ENCODE measurements around the gene IL27RA. TPM values are rescaled to one million over a fixed set of nuclear protein-coding genes. Genes with fewer than 3 reads are reported as not detected.

IL27RA gene
- total RNA-seq, 1 donor from 2014 or later: 4.0 TPM

DNA sequence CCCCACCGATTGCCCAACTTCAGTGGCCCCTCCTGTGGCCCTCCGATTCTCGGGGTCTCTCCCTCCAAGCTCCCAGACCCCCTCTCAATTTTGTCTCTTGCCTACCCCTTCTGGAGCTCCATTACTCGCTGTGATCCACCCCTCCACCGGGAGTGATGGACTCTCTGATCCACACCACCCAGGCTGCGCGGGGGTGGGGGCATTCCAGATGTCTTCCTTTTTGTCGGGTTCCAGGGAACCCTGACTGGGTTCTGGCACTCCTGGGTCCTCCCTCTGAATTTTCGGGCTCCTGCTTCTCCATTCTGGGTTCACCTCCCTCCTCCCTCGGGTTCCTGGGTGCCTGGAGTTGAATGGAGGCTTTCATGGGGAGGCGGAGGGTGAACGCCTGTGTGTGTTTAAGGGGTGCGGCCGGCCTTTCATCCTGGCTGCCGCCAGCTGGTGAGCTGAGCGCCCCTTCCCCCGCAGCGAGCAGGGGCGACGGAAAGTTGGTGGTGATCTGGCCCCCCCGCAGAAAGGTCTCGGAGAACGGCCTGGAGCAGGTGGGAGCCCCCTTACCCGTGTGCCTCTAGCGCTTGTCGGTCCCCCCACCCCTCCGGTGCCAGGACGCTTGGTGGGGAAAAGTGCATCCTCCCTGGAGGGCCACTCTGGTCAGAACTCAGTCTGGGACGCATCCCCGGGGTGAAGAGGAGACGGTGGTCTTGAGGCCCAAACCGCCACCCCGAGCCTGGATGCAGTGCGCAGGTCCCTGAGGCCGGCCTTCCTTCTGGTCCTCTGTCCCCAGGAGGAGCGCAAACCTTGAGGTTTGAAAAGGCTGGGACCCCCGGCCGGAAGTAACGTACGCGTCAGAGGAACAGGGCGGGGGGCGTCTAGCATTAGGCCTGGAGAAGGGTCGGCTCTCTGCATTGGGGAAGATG, 42.6 kb downstream of the IL27RA start:
- intact Hi-C loops (cut with micrococcal nuclease): no loop called here
- H3K4me1 ChIP-seq: peaks cover 46% of the 10 kb centered on the region
- peak overlapping the region; percentile 92 for H3K4me3 ChIP-seq
- TF ChIP-seq, protein P1, sequence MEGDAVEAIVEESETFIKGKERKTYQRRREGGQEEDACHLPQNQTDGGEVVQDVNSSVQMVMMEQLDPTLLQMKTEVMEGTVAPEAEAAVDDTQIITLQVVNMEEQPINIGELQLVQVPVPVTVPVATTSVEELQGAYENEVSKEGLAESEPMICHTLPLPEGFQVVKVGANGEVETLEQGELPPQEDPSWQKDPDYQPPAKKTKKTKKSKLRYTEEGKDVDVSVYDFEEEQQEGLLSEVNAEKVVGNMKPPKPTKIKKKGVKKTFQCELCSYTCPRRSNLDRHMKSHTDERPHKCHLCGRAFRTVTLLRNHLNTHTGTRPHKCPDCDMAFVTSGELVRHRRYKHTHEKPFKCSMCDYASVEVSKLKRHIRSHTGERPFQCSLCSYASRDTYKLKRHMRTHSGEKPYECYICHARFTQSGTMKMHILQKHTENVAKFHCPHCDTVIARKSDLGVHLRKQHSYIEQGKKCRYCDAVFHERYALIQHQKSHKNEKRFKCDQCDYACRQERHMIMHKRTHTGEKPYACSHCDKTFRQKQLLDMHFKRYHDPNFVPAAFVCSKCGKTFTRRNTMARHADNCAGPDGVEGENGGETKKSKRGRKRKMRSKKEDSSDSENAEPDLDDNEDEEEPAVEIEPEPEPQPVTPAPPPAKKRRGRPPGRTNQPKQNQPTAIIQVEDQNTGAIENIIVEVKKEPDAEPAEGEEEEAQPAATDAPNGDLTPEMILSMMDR (IDR thresholded peaks at IDR 0.05; ENCODE audit: borderline replicate concordance): no peak
- H3K9me3 ChIP-seq (replicated peaks): no peaks in the 10 kb centered on the region
- no peak for DNase-seq
- peak overlapping the region; percentile 96 for H3K27ac ChIP-seq (replicated peaks)
- H3K27me3 ChIP-seq (ENCODE audit: low read depth): no peaks in the 10 kb centered on the region
- no peaks in the 10 kb centered on the region for H3K36me3 ChIP-seq

DNA sequence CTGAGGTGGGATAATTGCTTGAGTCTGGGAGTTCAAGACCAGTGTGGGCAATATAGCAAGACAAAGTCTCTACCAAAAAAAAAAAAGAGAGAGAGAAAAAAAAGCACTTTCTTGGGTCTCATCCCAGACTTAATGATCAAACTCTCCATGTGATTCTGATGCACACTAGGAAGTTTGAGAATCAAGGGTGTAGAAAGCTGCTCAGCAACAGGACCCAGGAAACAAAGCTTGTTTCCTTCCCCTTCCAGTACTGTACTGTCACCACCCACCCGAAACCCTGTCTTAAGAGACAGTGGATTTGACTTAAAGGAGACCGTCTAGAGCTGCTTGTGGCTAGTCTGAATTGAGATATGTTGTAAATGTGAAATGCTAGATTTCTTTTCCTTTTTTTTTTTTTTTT, 46.8 kb downstream of the IL27RA start:
- intact Hi-C loops (cut with micrococcal nuclease): no loop called here
- peak overlapping the region; percentile 27 for H3K27ac ChIP-seq (replicated peaks)
- DNase-seq: no peak
- TF ChIP-seq, protein P1 (IDR thresholded peaks at IDR 0.05; ENCODE audit: borderline replicate concordance): no peak
- H3K4me3 ChIP-seq: no peak overlapping the region
- H3K9me3 ChIP-seq (replicated peaks): no peaks in the 10 kb centered on the region
- peaks cover 54% of the 10 kb centered on the region for H3K4me1 ChIP-seq
- no peaks in the 10 kb centered on the region for H3K36me3 ChIP-seq
- H3K27me3 ChIP-seq (ENCODE audit: low read depth): no peaks in the 10 kb centered on the region

DNA sequence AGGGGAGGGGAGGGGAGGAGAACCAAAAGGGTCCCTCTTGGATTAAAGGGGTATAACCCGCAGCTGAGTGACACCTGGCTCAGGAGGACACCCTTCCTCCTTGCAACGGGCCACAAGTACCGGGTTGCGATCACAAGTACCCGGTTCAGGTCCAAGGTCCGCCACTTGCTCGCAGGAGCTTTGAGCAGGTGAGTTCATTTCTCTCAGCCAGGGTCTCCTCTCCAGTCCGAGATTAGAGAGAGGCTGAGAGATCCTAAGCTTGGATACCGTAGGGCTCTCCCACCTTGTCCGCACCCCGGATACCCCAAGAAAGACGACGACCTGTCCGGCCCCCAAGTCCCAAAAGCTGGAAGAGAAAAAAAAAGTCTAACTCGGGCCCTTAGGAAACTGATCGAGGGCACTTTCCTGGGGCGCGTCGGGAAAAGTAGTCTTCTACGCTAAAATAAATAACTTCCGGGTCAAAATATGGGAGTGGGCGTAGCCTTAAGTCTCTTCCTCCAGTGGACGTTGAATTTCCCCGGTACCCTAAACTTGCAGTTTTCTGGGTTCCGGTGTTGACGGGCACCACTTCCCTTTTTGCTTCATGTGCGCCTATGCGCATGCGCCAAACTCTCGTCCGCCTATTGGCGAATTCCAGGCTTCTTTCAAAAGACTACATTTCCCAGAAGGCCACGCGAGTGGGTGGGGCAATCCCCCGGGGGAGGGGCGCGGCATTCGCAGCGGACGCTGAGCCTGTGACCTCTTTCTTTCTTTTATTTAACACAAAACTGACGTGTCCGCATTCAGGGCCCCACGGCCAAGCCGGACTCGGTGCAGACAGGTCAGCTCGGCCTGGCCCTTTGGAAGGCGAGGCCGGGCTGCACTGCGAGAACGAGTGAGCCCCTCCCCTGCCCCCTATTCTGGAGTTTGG, 49.6 kb downstream of the IL27RA start:
- no peaks in the 10 kb centered on the region for H3K9me3 ChIP-seq (replicated peaks)
- no peaks in the 10 kb centered on the region for H3K36me3 ChIP-seq
- peak; percentile 98 for DNase-seq
- H3K27ac ChIP-seq (replicated peaks): peak overlapping the region; percentile 94
- peak overlapping the region; percentile 83 for H3K4me3 ChIP-seq
- H3K27me3 ChIP-seq (ENCODE audit: low read depth): no peaks in the 10 kb centered on the region
- TF ChIP-seq, protein P1 (IDR thresholded peaks at IDR 0.05; ENCODE audit: borderline replicate concordance): no peak
- intact Hi-C loops (cut with micrococcal nuclease): no loop called here
- peaks cover 28% of the 10 kb centered on the region for H3K4me1 ChIP-seq

DNA sequence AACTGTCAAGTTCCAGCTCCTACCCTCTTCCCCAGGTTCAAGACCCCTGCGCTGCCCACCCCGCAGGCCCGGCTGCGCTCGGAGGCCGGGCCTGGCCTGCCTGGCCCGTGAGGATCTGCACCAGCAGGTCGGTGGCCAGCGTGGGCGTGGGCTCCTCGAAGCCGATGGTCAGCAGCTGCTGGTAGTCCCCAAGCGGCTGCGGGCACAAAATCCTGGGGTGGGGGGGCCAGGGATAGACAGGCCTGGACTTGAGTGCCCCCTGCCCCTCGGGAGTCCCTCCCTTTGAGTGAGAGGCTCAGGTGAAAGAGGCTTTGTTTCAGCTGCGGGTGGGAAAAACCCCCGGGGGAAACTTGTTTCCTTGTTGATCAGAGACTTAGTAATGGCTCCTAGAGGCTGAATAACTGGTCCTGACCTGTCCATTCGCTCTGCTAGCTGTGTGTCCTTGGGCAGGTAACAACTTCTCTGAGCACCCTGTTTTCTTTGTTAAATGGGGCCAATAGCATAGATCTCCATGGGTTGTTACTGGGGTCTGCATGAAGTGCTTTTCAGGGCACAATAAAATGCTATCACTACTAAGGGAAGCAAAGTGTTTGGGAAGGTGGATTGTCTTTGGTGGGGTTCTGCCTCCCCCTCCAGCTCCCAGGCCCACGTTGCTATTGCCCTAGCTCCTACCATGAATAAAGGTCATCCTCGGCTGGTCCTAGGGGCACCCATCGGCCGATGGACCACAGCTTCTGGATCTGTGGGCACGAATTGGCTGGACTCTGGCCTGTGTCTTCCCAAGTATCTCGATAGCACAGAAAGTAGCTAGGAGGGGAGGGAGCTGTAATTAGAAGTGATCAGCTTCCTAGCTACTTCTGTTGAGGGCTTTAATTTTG, 50.5 kb downstream of the IL27RA start:
- Histone ChIP-seq H3K4me3 (peak overlapping the region; percentile 83), H3K27ac (replicated peaks) (peak overlapping the region; percentile 94), H3K9me3 (replicated peaks) (no peaks in the 10 kb centered on the region), H3K27me3 (ENCODE audit: low read depth) (no peaks in the 10 kb centered on the region), H3K36me3 (no peaks in the 10 kb centered on the region), H3K4me1 (peaks cover 28% of the 10 kb centered on the region)
- intact Hi-C loops (cut with micrococcal nuclease): no loop called here
- TF ChIP-seq, protein P1 (IDR thresholded peaks at IDR 0.05; ENCODE audit: borderline replicate concordance): no peak
- peak; percentile 45 for DNase-seq

DNA sequence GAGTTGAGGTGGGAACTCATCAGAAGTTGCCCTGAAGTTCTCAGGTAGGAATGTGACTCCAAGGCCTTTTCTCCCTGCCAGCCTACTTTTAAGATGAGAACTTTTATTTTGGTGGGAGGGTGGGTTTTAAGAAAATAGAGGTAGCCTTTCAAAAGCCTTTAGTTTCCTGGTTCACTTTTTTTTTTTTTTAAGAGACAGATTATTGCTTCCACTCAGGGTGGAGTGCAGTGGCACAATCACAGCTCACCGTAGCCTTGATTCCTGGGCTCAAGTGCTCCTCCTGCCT, 51.1 kb downstream of the IL27RA start:
- Histone ChIP-seq H3K4me3 (peak overlapping the region; percentile 83), H3K4me1 (peaks cover 28% of the 10 kb centered on the region), H3K36me3 (peaks cover 2% of the 10 kb centered on the region), H3K9me3 (replicated peaks) (no peaks in the 10 kb centered on the region), H3K27ac (replicated peaks) (peak overlapping the region; percentile 94), H3K27me3 (ENCODE audit: low read depth) (no peaks in the 10 kb centered on the region)
- DNase-seq: no peak
- TF ChIP-seq, protein P1 (IDR thresholded peaks at IDR 0.05; ENCODE audit: borderline replicate concordance): no peak
- intact Hi-C loops (cut with micrococcal nuclease): no loop called here
